GM21423 (cell line): ENCODE results near the gene TSPY9.
"Not testable (repeated sequence)": the region's sequence is repeated elsewhere in the genome, so short reads cannot be mapped to it uniquely, and the experiment has no call there.

Experiments used
- ATAC-seq: cut with Tn5 transposase; IDR thresholded peaks from one replicate; pipeline ENCODE4 v1.9.1; 2021; ENCODE audit warnings: mild to moderate bottlenecking, moderate library complexity; ENCODE audit not compliant: unreplicated experiment

The TSPY9 gene, protein sequence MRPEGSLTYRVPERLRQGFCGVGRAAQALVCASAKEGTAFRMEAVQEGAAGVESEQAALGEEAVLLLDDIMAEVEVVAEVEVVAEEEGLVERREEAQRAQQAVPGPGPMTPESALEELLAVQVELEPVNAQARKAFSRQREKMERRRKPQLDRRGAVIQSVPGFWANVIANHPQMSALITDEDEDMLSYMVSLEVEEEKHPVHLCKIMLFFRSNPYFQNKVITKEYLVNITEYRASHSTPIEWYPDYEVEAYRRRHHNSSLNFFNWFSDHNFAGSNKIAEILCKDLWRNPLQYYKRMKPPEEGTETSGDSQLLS

DNA sequence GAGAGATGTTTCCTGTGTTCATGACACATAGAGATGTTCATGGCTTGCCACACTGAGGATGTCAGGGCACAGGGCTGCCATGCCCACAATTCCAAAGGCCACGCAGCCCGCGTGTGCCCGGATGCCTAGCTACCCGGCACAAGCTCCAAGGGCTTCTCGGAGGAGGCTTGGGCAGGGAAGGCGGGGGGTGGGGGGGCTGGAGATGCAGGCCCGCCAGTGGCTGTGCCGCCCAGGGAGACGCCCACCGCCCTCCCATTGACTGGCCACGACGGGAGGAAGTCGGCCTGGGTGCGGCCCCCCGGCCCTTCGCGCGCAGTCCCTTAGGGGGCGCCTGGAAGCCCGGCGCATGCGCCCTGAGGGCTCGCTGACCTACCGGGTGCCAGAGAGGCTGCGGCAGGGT, at the start of gene TSPY9:
Gene TSPY9 (plus strand): TSS at position 301 of the 400 bp plus-strand sequence. CDS start 46 bp downstream, at position 347.
- not testable (repeated sequence) for ATAC-seq

DNA sequence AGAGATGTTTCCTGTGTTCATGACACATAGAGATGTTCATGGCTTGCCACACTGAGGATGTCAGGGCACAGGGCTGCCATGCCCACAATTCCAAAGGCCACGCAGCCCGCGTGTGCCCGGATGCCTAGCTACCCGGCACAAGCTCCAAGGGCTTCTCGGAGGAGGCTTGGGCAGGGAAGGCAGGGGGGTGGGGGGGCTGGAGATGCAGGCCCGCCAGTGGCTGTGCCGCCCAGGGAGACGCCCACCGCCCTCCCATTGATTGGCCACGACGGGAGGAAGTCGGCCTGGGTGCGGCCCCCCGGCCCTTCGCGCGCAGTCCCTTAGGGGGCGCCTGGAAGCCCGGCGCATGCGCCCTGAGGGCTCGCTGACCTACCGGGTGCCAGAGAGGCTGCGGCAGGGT, 20.4 kb upstream of the TSPY9 start, which contains the start of gene TSPY1:
Gene TSPY1 (plus strand): TSS at position 301 of the 400 bp plus-strand sequence. CDS start 46 bp downstream, at position 347.
- not testable (repeated sequence) for ATAC-seq

DNA sequence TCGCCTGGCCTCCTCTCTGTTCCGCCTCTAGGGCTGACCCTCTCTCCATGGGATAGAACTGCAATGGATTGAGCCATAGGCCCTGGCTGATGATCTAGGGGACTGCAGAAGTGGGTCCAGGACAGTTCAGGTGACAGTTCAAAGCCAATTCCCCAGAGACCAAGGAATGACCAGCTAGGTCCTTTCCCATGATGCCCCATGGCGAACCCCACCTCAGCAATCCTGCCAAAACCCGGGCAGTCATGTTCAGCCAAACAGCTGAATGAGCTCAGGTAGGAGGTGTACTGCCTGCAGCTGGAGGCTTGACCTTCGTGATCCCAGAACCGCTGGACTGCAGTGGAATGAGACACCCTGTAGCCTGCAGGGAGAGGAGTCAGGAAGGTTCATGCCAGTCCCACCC, 17.3 kb downstream of the TSPY9 start:
- ATAC-seq: not testable (repeated sequence)

DNA sequence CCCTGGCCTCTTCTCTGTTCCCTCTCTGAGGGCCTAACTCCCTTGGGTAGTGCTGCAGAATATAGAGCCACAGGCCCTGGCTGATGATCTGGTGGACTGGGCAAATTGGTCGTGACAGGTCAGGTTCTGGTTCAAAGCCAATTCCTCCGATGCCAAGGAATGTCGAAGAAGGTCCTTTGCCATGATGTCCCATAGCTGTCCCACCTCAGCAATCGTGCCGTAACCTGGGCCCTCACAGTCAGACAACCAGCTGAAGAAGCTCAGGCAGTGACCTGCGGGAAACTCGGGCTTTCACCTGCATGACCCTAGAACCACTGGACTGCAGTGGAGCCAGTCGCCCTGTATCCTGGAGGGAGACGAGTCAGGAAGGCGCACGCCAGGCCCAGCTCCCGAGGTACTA, 29.2 kb downstream of the TSPY9 start:
- ATAC-seq: not testable (repeated sequence)

DNA sequence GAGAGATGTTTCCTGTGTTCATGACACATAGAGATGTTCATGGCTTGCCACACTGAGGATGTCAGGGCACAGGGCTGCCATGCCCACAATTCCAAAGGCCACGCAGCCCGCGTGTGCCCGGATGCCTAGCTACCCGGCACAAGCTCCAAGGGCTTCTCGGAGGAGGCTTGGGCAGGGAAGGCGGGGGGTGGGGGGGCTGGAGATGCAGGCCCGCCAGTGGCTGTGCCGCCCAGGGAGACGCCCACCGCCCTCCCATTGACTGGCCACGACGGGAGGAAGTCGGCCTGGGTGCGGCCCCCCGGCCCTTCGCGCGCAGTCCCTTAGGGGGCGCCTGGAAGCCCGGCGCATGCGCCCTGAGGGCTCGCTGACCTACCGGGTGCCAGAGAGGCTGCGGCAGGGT, 40.5 kb downstream of the TSPY9 start, which contains the start of gene TSPY10:
Gene TSPY10 (plus strand): TSS at position 301 of the 400 bp plus-strand sequence. CDS start 46 bp downstream, at position 347.
- not testable (repeated sequence) for ATAC-seq
